GM12872 (cell line): ENCODE results near the gene CLIC6.

Experiments used
- CTCF ChIP-seq: IDR thresholded peaks from 3 replicates; pipeline ENCODE4 v1.5.1; 2011; ENCODE audit warnings: low read depth, mild to moderate bottlenecking, low read length, moderate library complexity; ENCODE audit not compliant: insufficient read depth

The CLIC6 gene

GRCh38 chr21:34673006-34673405, 4.2 kb downstream of the CLIC6 start:
- no peak for TF ChIP-seq CTCF

- TF ChIP-seq CTCF: no peak
These were observed 5.7 kb downstream of the CLIC6 start for GRCh38 chr21:34674468-34674867.

GRCh38 chr21:34675871-34676270, 7.1 kb downstream of the CLIC6 start:
- no peak for TF ChIP-seq CTCF

- TF ChIP-seq CTCF: no peak
These were observed 10.3 kb downstream of the CLIC6 start for GRCh38 chr21:34679051-34679450.

- no peak for TF ChIP-seq CTCF
These were observed 15.5 kb downstream of the CLIC6 start for GRCh38 chr21:34684174-34684876.

GRCh38 chr21:34687065-34687464, 18.3 kb downstream of the CLIC6 start:
- no peak for TF ChIP-seq CTCF

- TF ChIP-seq CTCF: no peak
These were observed 19.0 kb downstream of the CLIC6 start for GRCh38 chr21:34687745-34688144.
